ENCODE results near the gene SLC4A4. TPM values are rescaled to one million over a fixed set of nuclear protein-coding genes. Genes with fewer than 3 reads are reported as not detected.

SLC4A4 gene
- total and polyA plus RNA-seq, 2 experiments from 2014 or later, result 9.6 to 14.2 TPM

DNA sequence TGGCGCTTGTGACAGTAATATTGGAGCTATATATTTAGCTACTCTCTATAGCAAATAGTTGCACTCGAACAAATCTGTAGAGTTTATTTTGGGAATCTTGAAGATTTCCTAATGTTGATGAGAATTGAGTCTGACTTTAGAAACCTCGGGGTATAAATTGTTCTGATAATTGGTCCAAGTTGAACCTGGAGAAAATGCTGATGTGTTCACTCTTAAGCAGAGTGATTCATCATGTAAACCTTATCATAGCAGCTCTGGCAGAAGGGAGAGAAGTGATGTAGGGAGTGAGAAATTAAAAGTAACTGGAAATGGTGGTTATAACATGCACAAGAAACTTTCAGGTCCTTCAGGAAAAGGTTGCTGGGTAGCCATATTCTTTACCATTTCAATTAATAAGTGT, 16.4 kb upstream of the SLC4A4 start:
- TF ChIP-seq, protein P1, sequence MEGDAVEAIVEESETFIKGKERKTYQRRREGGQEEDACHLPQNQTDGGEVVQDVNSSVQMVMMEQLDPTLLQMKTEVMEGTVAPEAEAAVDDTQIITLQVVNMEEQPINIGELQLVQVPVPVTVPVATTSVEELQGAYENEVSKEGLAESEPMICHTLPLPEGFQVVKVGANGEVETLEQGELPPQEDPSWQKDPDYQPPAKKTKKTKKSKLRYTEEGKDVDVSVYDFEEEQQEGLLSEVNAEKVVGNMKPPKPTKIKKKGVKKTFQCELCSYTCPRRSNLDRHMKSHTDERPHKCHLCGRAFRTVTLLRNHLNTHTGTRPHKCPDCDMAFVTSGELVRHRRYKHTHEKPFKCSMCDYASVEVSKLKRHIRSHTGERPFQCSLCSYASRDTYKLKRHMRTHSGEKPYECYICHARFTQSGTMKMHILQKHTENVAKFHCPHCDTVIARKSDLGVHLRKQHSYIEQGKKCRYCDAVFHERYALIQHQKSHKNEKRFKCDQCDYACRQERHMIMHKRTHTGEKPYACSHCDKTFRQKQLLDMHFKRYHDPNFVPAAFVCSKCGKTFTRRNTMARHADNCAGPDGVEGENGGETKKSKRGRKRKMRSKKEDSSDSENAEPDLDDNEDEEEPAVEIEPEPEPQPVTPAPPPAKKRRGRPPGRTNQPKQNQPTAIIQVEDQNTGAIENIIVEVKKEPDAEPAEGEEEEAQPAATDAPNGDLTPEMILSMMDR (IDR thresholded peaks at IDR 0.05; ENCODE audit: poor library complexity), result no peak
- TF ChIP-seq EZH2 (IDR thresholded peaks at IDR 0.05; ENCODE audit: borderline replicate concordance), result no peak
- no peak for TF ChIP-seq EZH2phosphoT487 (IDR thresholded peaks at IDR 0.05; ENCODE audit: low read depth, severe bottlenecking, unreplicated experiment)
- Histone ChIP-seq H3K4me2 (no peak overlapping the region), H4K20me1 (ENCODE audit: insufficient read depth, poor library complexity, severe bottlenecking) (no peaks in the 10 kb centered on the region), H2AFZ (no peak overlapping the region), H3K79me2 (no peaks in the 10 kb centered on the region), H3K27me3 (peaks cover 2% of the 10 kb centered on the region), H3K4me1 (ENCODE audit: insufficient read depth) (no peaks in the 10 kb centered on the region), H3K9me3 (ENCODE audit: low read depth) (no peaks in the 10 kb centered on the region), H3K4me3 (no peak overlapping the region), H3K27ac (no peak overlapping the region), H3K36me3 (replicated peaks; ENCODE audit: insufficient read depth, low read depth) (no peaks in the 10 kb centered on the region), H3K9me2 (replicated peaks; ENCODE audit: insufficient read depth) (no peaks in the 10 kb centered on the region)
- no peak for DNase-seq (ENCODE audit: low spot score)
- 86% methylated on average over 3 of the region's 3 CpGs for WGBS (ENCODE audit: low lambda C conversion rate, missing lambda C conversion rate)

DNA sequence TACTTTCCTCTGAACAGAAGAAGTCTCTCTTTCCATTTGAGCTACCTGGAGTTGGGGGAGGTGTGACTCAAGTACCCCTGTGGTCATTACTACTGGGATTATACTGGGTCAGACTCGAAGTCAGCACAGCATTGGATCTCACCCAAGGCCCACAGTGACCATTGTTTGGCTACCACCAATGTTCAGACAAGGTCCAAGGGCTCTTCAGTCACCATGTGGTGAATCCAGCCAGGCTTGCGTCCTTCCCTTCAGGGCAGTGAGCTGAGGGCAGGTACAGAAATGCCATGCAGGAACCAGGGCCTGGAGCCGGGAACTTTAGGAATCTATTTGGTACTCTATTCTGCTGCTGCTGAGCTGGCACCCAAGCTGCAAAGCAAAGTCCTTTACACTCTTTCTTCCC, 5.5 kb upstream of the SLC4A4 start:
- WGBS (ENCODE audit: low lambda C conversion rate, missing lambda C conversion rate), result 95% methylated on average over 3 of the region's 3 CpGs
- Histone ChIP-seq H3K27ac (no peak overlapping the region), H4K20me1 (ENCODE audit: insufficient read depth, poor library complexity, severe bottlenecking) (no peaks in the 10 kb centered on the region), H3K36me3 (replicated peaks; ENCODE audit: insufficient read depth, low read depth) (no peaks in the 10 kb centered on the region), H3K27me3 (no peaks in the 10 kb centered on the region), H3K4me3 (no peak overlapping the region), H3K9me3 (ENCODE audit: low read depth) (no peaks in the 10 kb centered on the region), H3K4me2 (no peak overlapping the region), H3K79me2 (no peaks in the 10 kb centered on the region), H3K4me1 (ENCODE audit: insufficient read depth) (no peaks in the 10 kb centered on the region), H2AFZ (no peak overlapping the region), H3K9me2 (replicated peaks; ENCODE audit: insufficient read depth) (no peaks in the 10 kb centered on the region)
- DNase-seq (ENCODE audit: low spot score), result no peak
- TF ChIP-seq, protein P1 (IDR thresholded peaks at IDR 0.05; ENCODE audit: poor library complexity), result no peak
- no peak for TF ChIP-seq EZH2phosphoT487 (IDR thresholded peaks at IDR 0.05; ENCODE audit: low read depth, severe bottlenecking, unreplicated experiment)
- TF ChIP-seq EZH2 (IDR thresholded peaks at IDR 0.05; ENCODE audit: borderline replicate concordance), result no peak

DNA sequence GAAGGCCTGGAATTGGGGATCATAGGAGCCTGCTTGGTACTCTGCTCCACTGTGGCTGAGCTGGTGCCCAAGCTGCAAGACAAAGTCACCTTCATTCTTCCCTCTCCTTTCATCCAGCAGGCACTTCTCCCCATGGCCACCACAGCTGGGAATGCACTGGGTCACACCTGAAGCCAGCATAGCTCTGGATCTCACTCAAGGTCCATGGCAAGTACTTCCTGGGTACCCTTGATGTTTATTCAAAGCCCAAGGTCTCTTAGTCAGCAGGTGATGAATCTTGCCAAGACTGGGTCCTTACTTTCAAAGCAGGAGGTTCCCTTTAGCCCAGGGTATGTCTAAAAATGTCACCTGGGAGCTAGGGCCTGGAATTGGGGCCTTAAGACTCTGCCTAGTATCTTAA, 4.9 kb upstream of the SLC4A4 start:
- Histone ChIP-seq H3K79me2 (no peaks in the 10 kb centered on the region), H4K20me1 (ENCODE audit: insufficient read depth, poor library complexity, severe bottlenecking) (no peaks in the 10 kb centered on the region), H3K4me2 (no peak overlapping the region), H3K36me3 (replicated peaks; ENCODE audit: insufficient read depth, low read depth) (no peaks in the 10 kb centered on the region), H3K4me1 (ENCODE audit: insufficient read depth) (no peaks in the 10 kb centered on the region), H2AFZ (no peak overlapping the region), H3K27ac (no peak overlapping the region), H3K9me2 (replicated peaks; ENCODE audit: insufficient read depth) (no peaks in the 10 kb centered on the region), H3K4me3 (no peak overlapping the region), H3K27me3 (no peaks in the 10 kb centered on the region), H3K9me3 (ENCODE audit: low read depth) (no peaks in the 10 kb centered on the region)
- no peak for DNase-seq (ENCODE audit: low spot score)
- TF ChIP-seq EZH2phosphoT487 (IDR thresholded peaks at IDR 0.05; ENCODE audit: low read depth, severe bottlenecking, unreplicated experiment) (no peak), EZH2 (IDR thresholded peaks at IDR 0.05; ENCODE audit: borderline replicate concordance) (no peak)
- TF ChIP-seq, protein P1 (IDR thresholded peaks at IDR 0.05; ENCODE audit: poor library complexity), result no peak

DNA sequence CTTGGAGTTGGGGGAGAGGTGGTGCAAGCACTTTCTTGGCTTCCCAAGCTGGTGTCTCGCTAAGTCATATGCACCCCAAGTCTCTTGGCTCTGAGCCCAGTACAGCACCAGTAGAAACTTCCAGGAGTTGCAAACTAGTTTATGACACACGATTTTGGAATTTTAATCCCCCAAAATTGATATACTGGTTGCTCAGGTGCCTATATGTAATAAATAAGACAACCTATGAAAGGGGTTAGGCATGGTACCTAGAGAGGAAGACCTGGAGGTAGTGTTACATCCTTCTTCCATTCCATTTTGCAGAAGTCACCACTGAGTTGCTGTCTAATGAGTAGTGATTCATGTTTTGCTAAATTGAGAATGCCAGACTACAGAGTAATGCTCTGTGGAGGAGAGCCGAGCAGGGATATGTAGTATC, 4.3 kb upstream of the SLC4A4 start:
- TF ChIP-seq, protein P1 (IDR thresholded peaks at IDR 0.05; ENCODE audit: poor library complexity), result no peak
- TF ChIP-seq EZH2phosphoT487 (IDR thresholded peaks at IDR 0.05; ENCODE audit: low read depth, severe bottlenecking, unreplicated experiment) (no peak), EZH2 (IDR thresholded peaks at IDR 0.05; ENCODE audit: borderline replicate concordance) (no peak)
- Histone ChIP-seq H3K9me3 (ENCODE audit: low read depth) (no peaks in the 10 kb centered on the region), H3K4me3 (no peak overlapping the region), H3K79me2 (no peaks in the 10 kb centered on the region), H2AFZ (no peak overlapping the region), H4K20me1 (ENCODE audit: insufficient read depth, poor library complexity, severe bottlenecking) (no peaks in the 10 kb centered on the region), H3K27me3 (no peaks in the 10 kb centered on the region), H3K27ac (no peak overlapping the region), H3K9me2 (replicated peaks; ENCODE audit: insufficient read depth) (no peaks in the 10 kb centered on the region), H3K4me1 (ENCODE audit: insufficient read depth) (no peaks in the 10 kb centered on the region), H3K36me3 (replicated peaks; ENCODE audit: insufficient read depth, low read depth) (no peaks in the 10 kb centered on the region), H3K4me2 (no peak overlapping the region)
- 88% methylated on average over 3 of the region's 3 CpGs for WGBS (ENCODE audit: low lambda C conversion rate, missing lambda C conversion rate)
- no peak for DNase-seq (ENCODE audit: low spot score)
